Activated CD4-positive, alpha-beta T cell treated with anti-CD3 and anti-CD28 coated beads for 24 hours (primary cell): ENCODE measurements around the gene SSUH2.
"Not testable (repeated sequence)": the region's sequence is repeated elsewhere in the genome, so short reads cannot be mapped to it uniquely, and the experiment has no call there.

Source experiments
- DNase-seq, 2 donors: peaks; one replicate each; pipeline ENCODE4 v3.0.0-alpha.2; 2020; ENCODE audit warnings: low read depth in 2 of 2

Gene SSUH2

GRCh38 chr3:8580434-8580833 lies 64.2 kb downstream of the SSUH2 start:
- DNase-seq: not testable (repeated sequence)

- no peak for DNase-seq
These were observed 64.7 kb downstream of the SSUH2 start for GRCh38 chr3:8579943-8580342.

GRCh38 chr3:8579096-8579495 lies 65.5 kb downstream of the SSUH2 start:
- DNase-seq: no peak

GRCh38 chr3:8578282-8578681 lies 66.3 kb downstream of the SSUH2 start:
- no peak for DNase-seq

GRCh38 chr3:8576841-8577571 lies 67.6 kb downstream of the SSUH2 start:
- no peak for DNase-seq

- no peak for DNase-seq
These were observed 68.2 kb downstream of the SSUH2 start for GRCh38 chr3:8576436-8576835.

- no peak for DNase-seq
These were observed 69.1 kb downstream of the SSUH2 start for GRCh38 chr3:8575364-8576104.

GRCh38 chr3:8574670-8575322 lies 69.8 kb downstream of the SSUH2 start:
- no peak for DNase-seq

- no peak for DNase-seq
These were observed 70.4 kb downstream of the SSUH2 start for GRCh38 chr3:8574040-8574669.

- DNase-seq: no peak
These were observed 71.2 kb downstream of the SSUH2 start for GRCh38 chr3:8573342-8573926.

- no peak for DNase-seq
These were observed 73.3 kb downstream of the SSUH2 start for GRCh38 chr3:8571256-8571655.
